GM19099 (cell line): Measurements from ENCODE around the gene MAN1C1.

ENCODE experiments used
- POLR2A ChIP-seq: IDR thresholded peaks from 3 replicates; pipeline ENCODE4 v1.6.1; 2011; ENCODE audit warnings: low read depth; ENCODE audit not compliant: insufficient read length; ENCODE audit errors: extremely low read depth

Gene MAN1C1

DNA sequence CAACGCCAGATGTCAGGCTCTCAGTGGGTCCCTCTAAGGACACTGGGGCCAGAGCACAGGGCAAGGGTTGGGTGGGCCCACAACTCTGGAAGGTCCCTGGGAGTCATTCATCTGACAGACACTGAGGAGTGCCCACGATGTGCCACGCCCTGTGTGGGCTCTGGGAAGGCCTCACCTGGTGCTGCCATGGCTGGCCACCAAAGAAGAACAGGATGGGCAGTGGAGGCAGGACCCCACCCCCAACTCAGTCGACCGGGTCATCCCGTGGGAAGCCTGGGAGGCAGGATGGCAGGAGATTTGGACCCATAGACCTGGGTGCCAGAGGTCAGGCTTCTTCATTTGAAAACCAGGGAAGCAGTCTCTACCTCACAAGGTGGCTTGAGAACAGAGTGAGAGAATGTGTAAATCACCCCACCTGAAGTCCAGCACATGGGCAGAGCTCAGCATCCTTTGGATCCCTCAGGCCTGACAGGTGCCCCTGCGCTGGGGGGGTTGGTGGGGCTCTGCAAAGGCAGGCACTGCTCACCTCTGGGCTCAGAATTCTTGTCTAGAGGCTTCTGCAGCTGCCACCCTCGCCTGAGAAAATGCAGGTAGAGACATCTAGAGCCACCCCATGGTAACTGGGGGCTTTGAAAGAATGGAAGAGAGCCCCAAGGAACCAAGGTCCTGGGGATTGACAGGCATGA lies 182.2 kb downstream of the MAN1C1 start:
- no peak for TF ChIP-seq POLR2A

DNA sequence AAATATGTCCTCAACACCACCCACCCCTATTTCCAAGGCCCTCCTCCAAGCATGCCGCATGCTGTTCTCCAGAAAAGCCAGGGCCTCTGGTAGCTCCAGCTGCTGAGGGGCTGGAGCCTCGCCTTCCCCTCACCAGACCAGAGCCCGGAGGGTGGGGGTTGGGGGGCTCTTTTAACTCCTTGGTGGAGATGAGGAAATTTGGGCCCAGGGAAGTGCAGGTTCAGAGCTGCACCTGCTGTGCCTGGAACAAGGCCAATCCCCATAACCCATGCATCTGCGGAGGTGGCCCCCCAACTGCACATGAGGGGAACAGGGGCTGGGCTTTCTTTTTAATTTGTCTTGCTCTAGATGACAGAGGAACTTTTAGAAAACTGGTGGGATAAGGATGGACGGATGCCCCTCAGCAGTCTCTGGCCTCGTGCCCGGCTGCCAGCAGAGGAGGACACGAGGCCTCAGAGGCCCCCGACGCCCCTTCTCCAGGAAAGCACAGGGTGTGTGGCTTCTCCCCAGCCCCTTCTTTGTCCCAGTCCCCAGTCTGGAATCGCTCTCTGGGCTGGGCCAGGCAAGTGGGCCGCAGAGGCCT lies 182.9 kb downstream of the MAN1C1 start:
- no peak for TF ChIP-seq POLR2A

DNA sequence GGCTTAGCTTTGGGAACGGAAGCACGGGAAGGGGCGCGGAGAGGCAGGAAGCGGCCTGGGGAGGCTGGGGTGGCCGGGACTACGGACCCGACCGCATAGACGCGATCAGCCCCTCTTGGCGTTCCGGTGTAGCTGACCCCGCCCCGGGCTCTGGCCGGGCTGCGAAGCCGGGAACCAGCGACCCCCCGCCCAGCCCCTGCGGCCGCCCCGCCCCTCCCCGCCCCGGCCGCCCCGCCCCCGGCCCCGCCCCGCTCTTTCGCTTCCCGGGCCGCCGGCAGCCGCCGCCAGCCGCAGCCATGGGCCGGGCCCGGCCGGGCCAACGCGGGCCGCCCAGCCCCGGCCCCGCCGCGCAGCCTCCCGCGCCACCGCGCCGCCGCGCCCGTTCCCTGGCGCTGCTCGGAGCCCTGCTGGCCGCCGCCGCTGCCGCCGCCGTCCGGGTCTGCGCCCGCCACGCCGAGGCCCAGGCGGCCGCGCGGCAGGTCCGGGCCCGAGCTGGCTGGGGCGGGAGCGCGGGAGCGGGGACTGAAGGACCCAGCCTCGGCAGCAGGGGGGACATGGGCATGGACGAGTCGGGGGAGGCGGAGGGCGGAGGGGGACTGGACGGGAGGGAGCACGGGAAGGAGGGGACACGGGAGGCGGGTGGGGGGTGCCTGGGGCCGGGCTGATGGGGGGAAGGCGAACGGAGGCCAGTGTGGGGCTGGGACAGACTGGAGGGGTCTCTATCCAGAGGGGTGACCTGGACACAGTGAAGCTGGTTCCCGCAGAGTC lies 183.5 kb downstream of the MAN1C1 start, which contains the start of gene SELENON:
SELENON (plus strand) TSS at position 259 of the 768 bp plus-strand sequence; CDS start at position 297, 38 bp downstream.
- TF ChIP-seq POLR2A = no peak

DNA sequence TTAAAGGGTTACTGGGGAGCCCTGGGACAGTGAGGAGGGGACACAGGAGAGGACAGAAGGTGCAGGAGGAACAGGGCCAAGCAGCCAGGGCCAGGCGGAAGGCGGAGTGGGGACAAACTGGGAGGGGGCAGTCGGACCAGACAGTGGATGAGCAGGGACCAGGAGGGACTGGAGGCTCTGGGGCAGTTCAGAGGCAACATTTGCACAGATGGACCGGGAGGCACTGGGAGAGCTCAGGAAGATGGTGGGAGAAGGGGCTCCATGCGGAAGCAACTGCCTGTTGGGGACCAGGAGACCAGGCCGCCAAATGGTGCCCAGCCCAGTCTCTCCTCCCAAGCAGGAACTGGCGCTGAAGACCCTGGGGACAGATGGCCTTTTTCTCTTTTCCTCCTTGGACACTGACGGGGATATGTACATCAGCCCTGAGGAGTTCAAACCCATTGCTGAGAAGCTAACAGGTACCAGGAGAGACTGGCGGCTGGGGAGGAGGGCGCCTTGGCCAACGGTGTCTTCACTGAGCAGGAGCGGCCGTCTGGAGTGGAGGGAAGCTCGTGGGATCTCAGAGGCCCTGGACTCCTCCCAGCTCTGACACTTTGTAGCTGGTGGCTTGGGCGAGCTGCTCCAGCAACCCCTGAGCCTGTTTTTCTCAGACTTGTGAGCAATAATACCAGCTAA lies 184.2 kb downstream of the MAN1C1 start:
- TF ChIP-seq POLR2A = no peak

DNA sequence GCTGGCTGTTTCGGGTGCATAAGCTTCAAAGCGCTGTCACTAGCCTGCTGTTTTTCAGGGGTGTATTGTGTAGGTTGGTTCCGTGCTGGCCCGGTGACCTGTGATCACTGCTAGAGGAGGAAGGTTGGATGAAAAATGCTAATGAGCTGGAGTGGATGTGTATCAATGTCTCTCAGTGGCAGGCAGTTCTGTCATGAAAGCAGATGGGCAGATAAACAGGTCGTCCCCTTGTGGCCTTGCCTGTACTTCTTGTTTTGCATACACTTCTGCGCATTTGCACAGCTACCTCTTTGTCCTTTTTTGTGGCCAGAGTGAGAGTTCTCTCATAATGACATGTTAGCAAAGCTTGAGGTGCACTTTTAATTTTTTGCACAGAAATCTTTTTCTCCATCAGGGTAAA lies 186.3 kb downstream of the MAN1C1 start:
- no peak for TF ChIP-seq POLR2A

DNA sequence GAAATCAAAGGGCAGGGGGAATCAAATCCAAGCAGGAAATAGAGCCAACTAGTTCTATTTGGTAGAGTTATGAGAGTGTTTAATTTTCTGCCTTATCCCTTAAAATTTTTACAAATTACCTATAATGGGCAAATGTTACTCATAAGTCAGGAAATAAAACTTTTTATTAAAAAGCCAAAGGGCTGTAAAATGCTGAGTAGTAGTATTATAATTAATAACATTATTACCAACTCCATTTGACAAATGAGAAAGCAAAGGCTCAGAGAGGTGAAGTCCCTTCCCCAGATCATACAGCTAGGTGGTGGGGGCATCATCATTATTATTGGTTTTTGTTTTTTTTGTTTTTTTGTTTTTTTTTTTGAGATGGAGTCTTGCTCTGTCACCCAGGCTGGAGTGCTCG lies 186.8 kb downstream of the MAN1C1 start:
- no peak for TF ChIP-seq POLR2A

DNA sequence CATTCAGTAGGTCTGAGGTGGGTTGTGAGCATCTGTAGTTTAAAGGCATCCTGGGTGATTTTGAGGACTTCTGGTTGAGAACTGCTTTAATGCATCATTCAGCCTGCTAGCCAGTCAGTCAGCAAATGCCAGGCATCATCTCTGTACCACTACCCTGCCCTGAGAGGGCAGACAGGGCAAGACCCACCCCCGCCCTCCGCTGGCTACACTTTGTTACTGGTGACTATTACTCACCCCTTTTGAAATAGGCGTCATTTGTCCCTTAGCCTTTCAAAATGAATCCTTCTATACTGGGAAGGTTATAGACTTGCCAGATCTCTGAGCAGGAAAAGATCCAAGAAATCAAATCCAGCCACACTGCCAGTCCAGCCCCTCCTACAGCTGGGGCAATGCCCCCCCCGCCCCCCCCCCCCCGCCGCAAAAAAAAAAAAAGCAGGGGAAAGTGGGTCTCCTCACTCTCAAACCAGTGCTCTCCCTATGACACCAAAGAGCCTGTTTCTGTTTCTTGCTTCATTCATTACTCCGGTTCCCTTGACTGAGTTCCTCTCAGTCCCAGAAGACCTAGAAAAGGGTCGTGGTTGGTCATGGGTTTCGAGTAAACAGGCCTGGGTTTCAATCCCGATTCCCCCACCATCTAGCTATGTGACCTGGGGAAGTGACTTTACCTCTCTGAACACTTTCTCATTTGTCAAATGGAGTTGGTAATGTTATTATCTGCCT lies 187.8 kb downstream of the MAN1C1 start:
- TF ChIP-seq POLR2A = no peak

DNA sequence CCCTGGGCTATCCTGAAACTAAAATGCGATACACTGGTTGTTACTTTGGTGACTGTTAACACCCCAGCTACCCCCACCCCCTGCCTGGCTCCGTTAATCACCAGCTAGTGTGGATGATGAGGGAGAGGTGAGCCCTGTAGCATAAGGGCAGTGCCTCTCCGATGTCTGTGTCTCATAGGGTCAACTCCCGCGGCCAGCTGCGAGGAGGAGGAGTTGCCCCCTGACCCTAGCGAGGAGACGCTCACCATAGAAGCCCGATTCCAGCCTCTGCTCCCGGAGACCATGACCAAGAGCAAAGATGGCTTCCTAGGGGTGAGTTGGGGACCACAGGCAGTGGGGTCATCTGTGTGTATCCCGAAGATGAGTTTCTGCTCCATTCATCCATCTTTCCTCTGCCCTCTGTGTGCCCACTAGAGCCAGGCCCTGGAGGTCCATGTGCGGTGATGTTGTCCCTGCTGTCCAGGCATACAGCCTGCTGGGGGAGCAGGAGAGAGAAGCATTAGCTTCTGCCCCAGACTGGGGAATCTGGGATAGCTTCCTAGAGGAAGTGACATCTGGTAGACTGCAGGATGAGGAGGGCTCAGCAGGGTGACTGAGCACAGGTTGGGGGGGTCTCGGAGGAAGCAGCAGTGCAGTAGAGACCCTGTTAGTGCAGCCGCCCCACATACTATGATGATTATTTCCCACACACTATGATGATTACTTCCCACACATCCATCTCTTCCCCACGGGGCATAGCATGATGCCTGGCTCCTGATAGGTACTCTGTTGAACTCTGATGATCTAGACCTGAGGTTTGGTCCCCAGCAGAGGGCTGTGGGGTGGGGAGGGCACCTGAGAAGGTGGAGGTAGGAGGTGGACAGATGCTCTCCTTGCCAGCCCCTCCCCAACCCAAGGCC lies 188.6 kb downstream of the MAN1C1 start:
- no peak for TF ChIP-seq POLR2A

DNA sequence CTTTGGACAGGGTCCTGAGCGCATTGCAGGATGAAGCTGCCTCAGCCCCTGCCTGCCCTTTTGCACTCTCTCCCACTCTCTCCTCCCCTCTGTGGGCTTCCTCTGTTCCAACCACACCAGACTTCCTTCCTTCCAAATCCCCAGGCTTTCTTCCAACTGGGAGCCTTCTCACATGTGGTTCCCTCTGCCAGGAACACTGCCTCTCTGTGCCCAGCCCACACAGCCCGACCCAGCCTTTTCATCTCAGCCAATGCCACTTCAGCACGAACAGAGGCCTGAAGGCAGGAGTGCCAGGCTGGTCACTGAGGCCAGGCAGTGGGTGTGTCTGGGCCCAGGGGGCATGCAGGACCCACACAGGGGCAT lies 189.3 kb downstream of the MAN1C1 start:
- TF ChIP-seq POLR2A = no peak

DNA sequence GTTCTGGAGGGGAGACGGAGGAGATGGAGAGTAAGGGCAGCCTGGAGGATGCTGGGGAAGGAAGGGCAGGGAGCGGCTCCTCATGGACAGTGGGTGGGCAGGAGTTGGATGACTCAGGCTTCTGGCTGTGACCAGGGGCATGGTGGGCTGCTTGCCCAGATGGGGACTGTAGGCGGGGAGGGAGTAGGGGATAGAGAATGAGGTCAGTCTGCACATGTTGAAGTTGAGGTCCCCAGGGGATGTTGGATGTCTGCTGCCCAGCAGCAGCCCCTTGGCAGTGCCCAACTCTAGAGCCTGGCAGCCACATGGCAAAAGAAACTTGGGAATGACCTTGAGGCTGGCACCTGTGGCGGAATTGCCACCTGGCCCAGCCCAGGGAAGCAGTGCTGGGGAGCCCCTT lies 189.8 kb downstream of the MAN1C1 start:
- TF ChIP-seq POLR2A = no peak

DNA sequence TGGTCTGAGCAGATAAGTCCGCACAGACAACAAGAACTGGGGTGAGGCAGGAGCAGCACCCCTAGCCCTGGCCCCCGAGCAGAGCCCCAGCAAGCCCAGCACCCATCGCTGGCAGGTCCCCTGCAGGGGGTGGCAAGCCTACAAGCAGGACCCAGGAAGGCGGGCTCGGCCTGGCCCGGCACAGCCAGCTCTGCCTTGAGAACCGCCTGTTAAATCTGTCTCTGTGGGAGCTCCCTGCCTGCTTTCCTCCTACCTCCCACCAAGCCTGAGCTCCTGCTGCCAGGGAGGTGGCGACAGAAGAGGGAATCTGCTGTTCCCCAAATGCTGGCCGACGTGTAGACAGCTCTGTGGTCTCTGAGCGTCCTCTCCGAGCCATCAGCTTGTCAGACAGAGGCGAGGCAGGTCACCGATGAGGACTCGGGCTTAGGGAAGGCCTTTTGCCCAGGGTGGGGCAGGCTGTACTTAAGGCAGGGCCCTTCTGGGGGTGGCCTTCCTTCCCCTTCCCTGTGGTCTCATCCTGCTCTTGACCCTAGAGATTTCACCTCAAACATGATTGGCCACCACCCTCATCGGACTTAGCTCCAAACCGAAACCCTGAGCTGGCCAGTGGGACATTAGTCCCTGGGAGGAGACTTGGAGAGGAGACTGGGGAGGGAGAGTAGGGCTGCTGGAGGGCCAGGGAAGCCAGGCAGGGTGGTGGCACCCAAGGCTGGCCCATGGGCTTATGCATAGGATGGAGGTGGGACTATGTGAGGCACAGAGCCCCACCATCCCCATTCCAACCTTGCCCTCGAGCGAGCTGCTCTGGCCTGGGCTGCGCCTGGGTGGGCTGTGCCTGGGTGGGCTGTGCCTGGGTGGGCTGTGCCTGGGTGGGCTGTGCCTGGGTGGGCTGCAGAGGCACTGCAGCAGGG lies 191.1 kb downstream of the MAN1C1 start:
- no peak for TF ChIP-seq POLR2A

DNA sequence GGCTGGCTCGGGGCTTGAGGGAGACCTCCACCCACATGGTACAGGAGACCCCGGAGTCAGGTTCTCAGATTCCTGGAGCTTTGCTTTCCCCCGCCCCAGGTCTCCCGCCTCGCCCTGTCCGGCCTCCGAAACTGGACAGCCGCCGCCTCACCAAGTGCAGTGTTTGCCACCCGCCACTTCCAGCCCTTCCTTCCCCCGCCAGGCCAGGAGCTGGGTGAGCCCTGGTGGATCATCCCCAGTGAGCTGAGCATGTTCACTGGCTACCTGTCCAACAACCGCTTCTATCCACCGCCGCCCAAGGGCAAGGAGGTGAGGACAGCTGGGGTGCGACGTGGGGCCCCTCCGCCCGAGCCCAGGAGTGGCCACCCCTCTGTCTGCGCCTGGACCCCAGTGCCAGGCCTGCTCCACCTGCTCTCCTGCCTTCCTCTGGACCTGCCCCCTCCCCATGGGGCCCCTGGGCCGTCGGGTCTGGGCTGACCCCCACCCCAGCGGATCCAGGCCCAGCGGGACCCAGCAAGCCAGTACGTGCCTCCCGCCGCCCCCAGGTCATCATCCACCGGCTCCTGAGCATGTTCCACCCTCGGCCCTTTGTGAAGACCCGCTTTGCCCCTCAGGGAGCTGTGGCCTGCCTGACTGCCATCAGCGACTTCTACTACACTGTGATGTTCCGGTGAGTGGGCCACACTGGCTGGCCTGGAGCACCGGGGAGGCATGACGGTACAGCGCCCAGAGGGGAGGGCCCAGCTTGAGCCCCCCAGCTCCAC lies 192.1 kb downstream of the MAN1C1 start:
- TF ChIP-seq POLR2A = no peak

DNA sequence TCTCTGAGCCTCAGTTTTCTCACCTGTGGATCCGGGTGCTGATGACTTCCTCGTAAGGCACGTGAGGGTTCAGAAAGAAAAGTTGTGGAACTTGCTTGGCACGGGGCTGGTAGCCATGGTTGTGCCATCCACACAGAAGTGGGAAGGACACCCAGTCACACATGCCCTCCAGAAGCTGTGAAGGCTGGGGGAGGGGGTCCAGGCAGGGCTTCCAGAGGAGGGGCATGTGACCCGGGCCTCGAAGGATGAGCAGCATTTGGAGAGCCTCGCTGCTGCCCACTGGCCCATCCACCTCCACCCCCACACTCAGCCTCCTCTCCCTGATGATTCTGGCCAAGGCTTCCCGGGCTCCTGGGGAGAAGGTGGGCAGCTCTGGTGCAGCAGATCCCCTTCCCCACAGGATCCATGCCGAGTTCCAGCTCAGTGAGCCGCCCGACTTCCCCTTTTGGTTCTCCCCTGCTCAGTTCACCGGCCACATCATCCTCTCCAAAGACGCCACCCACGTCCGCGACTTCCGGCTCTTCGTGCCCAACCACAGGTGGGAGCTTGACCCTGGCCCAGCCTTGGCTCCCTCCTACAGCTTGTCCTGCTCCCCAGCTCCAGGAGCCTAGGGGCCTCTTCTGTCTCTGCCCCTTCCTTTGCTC lies 192.8 kb downstream of the MAN1C1 start:
- no peak for TF ChIP-seq POLR2A
